ENCODE data around the gene RNASE13. TPM values are rescaled to one million over a fixed set of nuclear protein-coding genes. Genes with fewer than 3 reads are reported as not detected.

The RNASE13 gene
- total RNA-seq, 4 donors from 2014 or later: not detected

DNA sequence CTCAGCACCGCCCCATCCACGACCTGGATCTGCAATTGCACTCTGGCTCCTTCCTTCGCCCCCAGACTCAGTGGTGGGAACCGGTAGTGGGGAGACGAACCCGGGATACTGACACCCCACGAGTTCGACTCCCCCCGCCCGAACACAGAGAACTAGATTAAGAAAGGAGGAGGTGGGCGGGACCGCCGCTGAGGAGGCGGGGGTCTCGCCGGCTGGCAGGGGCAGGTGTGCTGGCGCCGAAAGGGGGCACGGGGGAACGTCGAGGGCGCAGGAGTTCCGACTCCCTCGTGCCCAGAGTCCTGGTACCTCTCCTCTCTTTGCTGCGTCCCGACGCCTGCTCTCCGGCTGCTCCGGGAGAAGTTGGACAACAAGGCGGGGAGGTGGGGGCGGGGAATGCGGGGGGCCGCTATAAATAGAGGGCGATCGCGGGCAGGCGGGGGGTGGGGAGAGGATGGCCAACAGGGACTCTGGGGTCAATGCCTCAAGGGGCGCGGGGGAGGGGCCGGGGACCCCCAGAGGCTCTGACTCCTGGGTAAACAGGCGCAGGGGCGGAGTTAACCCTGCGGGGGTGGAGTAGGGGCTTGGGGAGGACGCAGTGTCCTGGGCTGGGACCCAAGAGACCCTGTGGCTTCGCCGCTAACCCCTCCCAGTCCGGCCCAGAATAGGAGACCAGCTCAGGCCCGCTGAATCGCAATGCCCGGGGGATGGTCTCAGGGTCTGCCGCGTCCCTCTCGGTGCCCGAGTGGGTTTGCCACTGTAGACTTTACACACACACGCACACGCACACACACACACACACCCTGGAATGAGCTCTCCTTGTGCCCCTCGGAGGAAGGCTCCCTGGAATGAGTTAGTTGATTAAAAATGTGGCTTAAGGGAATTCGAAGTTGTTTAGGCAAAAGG lies 9.0 kb downstream of the RNASE13 start:
- no peaks in the 10 kb centered on the region for H3K27me3 ChIP-seq
- H3K4me1 ChIP-seq: peaks cover 8 to 23% of the 10 kb centered on the region in 2 donors
- no peaks in the 10 kb centered on the region for H3K36me3 ChIP-seq
- WGBS, 2 donors: 14 to 26% methylated on average over 9 of the region's 58 CpGs
- H3K4me3 ChIP-seq (replicated peaks in 1 of 3): peak overlapping the region; percentile 19 to 94 (median 93)
- H3K9me3 ChIP-seq: no peaks in the 10 kb centered on the region
- peak overlapping the region; percentile 82 to 94 (median 86) for H3K27ac ChIP-seq
- intact Hi-C loops (cut with DNase I): no loop called here
- TF ChIP-seq, protein P1, sequence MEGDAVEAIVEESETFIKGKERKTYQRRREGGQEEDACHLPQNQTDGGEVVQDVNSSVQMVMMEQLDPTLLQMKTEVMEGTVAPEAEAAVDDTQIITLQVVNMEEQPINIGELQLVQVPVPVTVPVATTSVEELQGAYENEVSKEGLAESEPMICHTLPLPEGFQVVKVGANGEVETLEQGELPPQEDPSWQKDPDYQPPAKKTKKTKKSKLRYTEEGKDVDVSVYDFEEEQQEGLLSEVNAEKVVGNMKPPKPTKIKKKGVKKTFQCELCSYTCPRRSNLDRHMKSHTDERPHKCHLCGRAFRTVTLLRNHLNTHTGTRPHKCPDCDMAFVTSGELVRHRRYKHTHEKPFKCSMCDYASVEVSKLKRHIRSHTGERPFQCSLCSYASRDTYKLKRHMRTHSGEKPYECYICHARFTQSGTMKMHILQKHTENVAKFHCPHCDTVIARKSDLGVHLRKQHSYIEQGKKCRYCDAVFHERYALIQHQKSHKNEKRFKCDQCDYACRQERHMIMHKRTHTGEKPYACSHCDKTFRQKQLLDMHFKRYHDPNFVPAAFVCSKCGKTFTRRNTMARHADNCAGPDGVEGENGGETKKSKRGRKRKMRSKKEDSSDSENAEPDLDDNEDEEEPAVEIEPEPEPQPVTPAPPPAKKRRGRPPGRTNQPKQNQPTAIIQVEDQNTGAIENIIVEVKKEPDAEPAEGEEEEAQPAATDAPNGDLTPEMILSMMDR (IDR thresholded peaks at IDR 0.05): no peak
- TF ChIP-seq POLR2A (IDR thresholded peaks at IDR 0.05): no peak
- peak; percentile 43 to 56 for DNase-seq

DNA sequence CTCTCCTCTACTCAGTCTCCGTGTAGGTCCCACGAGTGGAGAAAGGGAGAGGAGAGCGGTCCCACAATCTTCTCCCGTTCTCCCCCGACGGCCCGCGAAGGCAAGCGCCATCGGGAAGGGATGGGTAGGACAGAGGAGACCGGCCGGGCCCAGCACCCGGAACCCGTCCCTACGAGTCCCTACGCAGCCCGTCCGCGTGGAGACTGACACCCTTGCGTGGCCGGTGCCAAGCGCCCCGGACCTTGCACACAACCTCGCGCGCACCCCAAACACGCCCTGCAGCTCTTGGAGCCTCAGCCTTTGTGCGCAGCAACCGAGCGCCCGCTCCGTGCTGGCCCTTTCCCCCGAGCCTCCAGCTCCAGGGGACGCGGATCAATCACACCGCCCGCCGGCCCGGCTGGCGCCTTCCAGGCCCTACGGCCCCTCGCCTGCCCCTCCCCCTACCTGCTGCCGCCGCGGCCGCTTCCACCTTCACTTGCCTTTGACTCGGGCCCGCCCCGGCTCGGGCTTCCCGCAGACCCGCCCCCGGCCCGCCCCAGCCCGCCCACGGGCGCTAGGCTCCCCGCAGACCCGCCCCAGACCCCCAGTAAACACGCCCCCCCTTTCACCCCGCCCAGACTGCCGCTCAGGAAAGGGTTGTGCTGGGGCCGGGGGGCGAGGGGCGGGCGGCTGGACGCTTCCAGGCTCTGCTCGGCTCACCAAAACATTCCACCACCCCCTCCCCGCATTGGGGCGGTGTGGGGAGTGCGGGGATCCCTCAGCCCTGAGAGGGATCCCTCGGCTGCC lies 9.8 kb downstream of the RNASE13 start, which contains the start of gene NDRG2:
Gene NDRG2, minus strand, starts transcription at position 477 of the 786 bp plus-strand sequence. CDS start 1,746 bp downstream, outside the sequence.
- intact Hi-C loops (cut with DNase I): no loop called here
- TF ChIP-seq, protein P1 (IDR thresholded peaks at IDR 0.05): peak in 1 of 6 experiments; percentile 2
- TF ChIP-seq POLR2A (IDR thresholded peaks at IDR 0.05): peak in 1 of 2 donors; percentile 76
- Histone ChIP-seq H3K27ac (peak within 1 kb of the TSS; percentile 82 to 94 (median 86)), H3K27me3 (no peaks in the 10 kb centered on the region), H3K4me3 (replicated peaks in 1 of 3) (peak within 1 kb of the TSS; percentile 19 to 94 (median 93)), H3K9me3 (no peaks in the 10 kb centered on the region), H3K36me3 (peaks cover 0 to 3% of the 10 kb centered on the region in 2 donors), H3K4me1 (peaks cover 8 to 23% of the 10 kb centered on the region in 2 donors)
- DNase-seq: peak; percentile 86 to 87
- WGBS, 2 donors: 1 to 3% methylated on average over 12 to 29 of the region's 72 CpGs

DNA sequence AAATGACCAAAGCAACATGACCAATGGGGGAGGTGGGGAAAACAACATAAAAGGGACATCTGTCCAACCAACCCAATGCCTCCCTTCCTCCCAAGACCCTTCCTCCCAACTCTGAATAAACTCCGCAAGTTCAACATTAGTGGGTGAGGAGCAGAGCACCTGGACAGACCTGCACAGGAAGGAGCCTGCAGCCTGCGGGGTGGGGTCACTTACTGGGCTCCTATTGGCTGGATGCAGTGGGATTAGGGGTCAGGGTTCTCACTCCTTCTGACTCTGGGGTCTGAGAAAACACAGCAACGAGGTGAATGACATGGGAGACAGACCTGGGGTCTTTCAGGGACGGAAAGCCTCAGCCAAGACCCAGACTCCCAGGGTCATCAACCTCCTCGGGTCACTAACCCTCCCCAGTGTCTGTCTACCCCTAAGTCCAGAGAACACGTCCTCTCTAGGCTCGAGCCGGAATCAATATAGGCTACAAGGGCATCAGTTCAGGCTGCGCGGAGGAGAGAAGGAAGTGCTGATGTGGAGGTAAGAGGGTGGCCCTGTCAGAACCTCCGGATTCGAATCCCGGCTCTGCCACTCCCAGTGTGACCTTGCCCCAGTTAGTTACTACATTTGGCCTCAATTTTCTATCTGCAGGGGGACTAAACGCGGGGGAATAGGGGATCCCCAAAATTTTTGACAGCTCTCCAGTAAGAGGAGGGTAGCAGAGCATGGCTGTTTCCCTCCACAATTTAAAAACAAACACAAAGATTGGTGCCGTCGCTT lies 10.6 kb downstream of the RNASE13 start:
- intact Hi-C loops (cut with DNase I): no loop called here
- H3K4me1 ChIP-seq: peaks cover 8 to 23% of the 10 kb centered on the region in 2 donors
- 32 to 39% methylated on average over 17 of the region's 17 CpGs for WGBS, 2 donors

DNA sequence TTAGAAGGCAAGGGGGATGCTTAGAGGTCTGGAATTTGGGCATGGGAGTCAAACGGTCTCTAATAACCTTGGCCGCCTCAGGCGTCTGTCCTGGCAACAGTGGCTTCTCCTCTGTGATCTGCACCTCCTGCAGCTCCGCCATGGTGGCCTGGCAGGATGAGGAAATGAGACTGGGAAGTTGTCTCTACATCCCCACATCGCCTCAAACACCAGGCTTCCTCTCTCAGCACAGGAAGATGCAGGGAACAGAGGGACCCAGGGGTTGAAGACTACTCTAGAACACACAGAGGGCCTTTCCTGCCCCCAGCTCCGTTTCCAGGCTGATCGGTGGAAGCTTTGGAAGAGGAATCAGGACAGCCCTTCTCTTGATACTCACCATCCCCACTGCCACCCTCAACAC lies 11.4 kb downstream of the RNASE13 start:
- TF ChIP-seq POLR2A (IDR thresholded peaks at IDR 0.05): no peak
- TF ChIP-seq, protein P1 (IDR thresholded peaks at IDR 0.05): no peak
- peaks cover 8 to 23% of the 10 kb centered on the region in 2 donors for H3K4me1 ChIP-seq
- 66 to 75% methylated on average over 7 of the region's 7 CpGs for WGBS, 2 donors
- no peaks in the 10 kb centered on the region for H3K27me3 ChIP-seq
- no peaks in the 10 kb centered on the region for H3K9me3 ChIP-seq
- peak overlapping the region in 1 of 3 donors; percentile 93 for H3K4me3 ChIP-seq (replicated peaks in 1 of 3)
- DNase-seq: no peak
- peak overlapping the region in 2 of 3 donors; percentile 82 to 94 for H3K27ac ChIP-seq
- H3K36me3 ChIP-seq: peaks cover 11 to 13% of the 10 kb centered on the region in 2 donors
- intact Hi-C loops (cut with DNase I): no loop called here

More for the DNA sequence above, 10.6 kb downstream of the RNASE13 start:
- no peak for DNase-seq
- no peaks in the 10 kb centered on the region for H3K9me3 ChIP-seq
- H3K36me3 ChIP-seq: peaks cover 5 to 11% of the 10 kb centered on the region in 2 donors
- TF ChIP-seq POLR2A (IDR thresholded peaks at IDR 0.05): no peak
- TF ChIP-seq, protein P1 (IDR thresholded peaks at IDR 0.05): no peak
- H3K27ac ChIP-seq: peak overlapping the region; percentile 82 to 94 (median 86)
- H3K27me3 ChIP-seq: no peaks in the 10 kb centered on the region
- peak overlapping the region; percentile 19 to 94 (median 93) for H3K4me3 ChIP-seq (replicated peaks in 1 of 3)
